ENCODE data around the gene SMG5.

DNA sequence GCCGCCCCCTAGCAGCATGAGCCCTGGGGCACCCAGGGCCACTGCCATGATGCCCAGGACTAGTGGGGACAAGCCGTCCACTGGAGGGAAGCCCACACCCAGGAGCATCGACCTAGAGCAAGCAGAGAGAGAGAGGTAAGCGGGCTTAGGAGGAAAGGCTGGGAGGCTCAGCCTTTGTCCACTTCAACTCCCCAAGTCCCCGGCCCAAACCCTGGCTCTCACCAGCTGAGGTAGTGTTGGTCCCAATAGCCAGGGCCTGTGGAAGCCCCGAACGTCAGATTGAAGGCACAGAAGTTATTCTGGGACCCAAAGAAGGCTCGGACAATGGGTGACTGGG is 10.4 kb upstream of the SMG5 start:
- TF ChIP-seq PAX5 (IDR thresholded peaks at IDR 0.05; ENCODE audit: insufficient read depth, low read length, severe bottlenecking) (no peak), POLR2A (IDR thresholded peaks at IDR 0.05; ENCODE audit: low read depth, low read length) (no peak), POU2F2 (IDR thresholded peaks at IDR 0.05; ENCODE audit: low read depth, low read length) (no peak), POLR2AphosphoS5 (IDR thresholded peaks at IDR 0.05; ENCODE audit: low read depth, low read length) (no peak), TAF1 (IDR thresholded peaks at IDR 0.05; ENCODE audit: low read depth, low read length) (no peak)
